ENCODE data around the gene DUSP1.

GRCh38 chr5:172768573-172769341 is 2.2 kb downstream of the DUSP1 start:
- TF ChIP-seq CTCF (IDR thresholded peaks at IDR 0.05) (no peak), EZH2 (IDR thresholded peaks at IDR 0.05) (no peak), EZH2phosphoT487 (IDR thresholded peaks at IDR 0.05) (no peak)

All from neural progenitor cell (in vitro differentiated cells).